Umbilical cord (tissue), 2 donors: ENCODE data around the gene SH3PXD2A. TPM values are rescaled to one million over a fixed set of nuclear protein-coding genes. Genes with fewer than 3 reads are reported as not detected.

ENCODE experiments used
- DNase-seq: peaks from one replicate; pipeline ENCODE4 v3.0.0-alpha.2; 2015; ENCODE audit warnings: low spot score
- total RNA-seq: library from RNA; depleted of rRNA; stranded (reverse); fragments of >200 nt; gene quantifications from one replicate; pipeline ENCODE4 v1.2.3, GENCODE V29; 2014; ENCODE audit warnings: low replicate concordance; ENCODE audit not compliant: insufficient read depth

SH3PXD2A gene
- total RNA-seq, 1 donor from 2014 or later, result 38.3 TPM

DNA sequence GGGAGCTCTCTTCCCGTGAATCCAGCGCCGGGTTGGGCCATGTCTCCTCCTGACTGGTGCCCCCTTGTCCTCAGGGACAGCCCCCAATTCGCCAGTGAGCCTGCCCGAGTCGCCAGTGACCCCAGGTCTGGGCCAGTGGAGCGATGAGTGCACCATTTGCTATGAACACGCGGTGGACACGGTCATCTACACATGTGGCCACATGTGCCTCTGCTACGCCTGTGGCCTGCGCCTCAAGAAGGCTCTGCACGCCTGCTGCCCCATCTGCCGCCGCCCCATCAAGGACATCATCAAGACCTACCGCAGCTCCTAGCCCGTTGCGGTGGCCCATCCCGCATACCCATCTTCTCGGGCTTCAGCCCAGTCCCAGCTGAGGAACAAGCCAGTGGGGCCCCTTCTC lies 265.3 kb downstream of the SH3PXD2A start:
- no peak for DNase-seq

DNA sequence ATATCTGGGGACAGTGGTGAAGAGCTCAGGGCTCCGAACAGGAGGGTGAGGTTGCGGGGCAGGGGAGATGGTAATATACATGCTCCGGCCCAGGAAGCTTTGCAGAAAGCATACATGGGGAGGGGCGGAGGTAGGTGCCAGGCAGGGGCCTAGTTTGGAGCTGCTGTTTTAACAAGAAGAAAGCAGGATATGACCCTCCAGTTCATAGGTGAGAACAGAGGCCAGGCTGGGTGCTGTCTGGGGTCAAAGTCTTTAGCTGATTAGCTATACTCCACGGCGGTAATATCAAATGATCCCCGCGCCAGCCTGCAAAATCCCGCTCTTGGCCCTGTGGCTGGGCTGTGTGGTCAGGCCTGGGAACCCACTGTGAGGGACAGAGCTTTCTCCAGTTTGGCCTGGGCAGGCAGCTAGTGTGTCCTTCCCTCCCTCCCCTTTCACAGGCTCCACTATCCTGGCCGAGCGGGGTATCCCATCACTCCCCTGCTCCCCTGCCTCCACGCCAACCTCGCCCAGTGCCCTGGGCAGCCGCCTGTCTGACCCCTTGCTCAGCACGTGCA lies 266.2 kb downstream of the SH3PXD2A start:
- DNase-seq, result no peak

DNA sequence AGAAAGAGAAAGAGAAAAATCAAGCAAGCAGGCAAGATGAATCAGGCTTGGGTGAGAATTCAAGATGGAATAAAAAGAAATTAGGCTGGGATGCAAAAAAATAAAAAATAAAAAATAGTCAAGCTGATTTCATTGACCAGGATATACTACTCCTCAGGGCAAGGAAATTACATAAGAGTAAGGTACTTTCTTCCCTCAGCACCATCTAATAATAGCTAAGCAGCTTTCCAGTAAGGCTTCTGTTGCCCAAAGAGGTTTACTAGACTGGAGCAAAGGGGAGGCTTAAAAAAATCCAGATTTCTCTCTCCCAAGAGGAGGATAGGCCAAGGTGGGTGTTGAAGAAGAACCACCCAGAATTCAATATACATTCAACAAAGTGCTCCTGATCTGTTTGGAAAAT lies 268.3 kb downstream of the SH3PXD2A start:
- no peak for DNase-seq

DNA sequence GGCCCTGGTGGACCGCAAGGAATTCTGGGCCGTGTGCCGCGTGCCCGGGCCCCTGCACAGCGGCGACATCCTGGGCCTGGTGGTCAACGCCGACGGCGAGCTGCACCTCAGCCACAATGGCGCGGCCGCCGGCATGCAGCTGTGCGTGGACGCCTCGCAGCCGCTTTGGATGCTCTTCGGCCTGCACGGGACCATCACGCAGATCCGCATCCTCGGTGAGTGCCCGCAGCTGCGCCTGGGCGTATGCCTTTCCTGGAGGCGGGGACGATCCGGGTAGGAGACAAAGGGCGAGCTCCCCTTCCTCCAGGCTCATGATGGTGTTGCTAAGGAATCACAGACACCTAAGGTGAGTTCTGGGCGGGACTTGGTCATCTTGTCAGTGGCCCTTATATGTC lies 270.4 kb downstream of the SH3PXD2A start:
- DNase-seq, result no peak

DNA sequence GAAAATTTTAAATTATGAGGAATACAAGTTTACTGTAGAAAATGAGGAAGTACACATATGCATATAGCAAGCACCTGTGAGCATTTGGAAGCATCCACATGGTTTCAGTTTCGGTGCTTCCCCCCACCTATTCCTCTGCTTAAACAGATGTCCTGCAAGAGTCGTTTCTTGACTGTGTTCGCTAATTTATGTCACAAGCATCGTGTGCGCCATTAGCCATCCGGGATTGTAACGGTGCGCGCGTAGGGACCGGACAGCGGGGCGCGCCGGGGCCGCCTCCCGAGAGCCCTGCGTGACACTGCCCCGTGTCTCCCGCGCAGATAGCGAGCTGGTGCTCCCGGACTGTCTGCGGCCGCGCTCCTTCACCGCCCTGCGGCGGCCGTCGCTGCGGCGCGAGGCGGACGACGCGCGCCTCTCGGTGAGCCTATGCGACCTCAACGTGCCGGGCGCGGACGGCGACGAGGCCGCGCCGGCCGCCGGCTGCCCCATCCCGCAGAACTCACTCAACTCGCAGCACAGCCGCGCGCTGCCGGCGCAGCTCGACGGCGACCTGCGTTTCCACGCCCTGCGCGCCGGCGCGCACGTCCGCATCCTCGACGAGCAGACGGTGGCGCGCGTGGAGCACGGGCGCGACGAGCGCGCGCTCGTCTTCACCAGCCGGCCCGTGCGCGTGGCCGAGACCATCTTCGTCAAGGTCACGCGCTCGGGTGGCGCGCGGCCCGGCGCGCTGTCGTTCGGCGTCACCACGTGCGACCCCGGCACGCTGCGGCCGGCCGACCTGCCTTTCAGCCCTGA lies 271.0 kb downstream of the SH3PXD2A start:
- DNase-seq, result no peak

DNA sequence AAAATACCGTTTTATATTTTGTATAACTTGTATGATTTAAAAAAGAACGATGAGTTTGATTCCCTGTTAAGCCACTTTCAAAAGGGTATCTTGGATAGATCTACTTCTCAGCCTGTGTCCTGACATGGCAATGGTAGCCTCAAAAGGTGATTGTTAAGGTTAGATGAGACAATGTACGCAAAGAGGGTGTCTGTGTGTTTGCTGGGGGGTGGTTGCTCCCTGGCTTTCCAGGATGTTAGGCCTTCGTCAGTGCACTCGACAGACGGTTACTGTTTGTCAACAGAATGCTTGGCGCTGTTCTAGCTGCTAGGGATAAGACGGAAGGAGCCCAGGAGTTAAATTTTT lies 271.5 kb downstream of the SH3PXD2A start:
- no peak for DNase-seq

DNA sequence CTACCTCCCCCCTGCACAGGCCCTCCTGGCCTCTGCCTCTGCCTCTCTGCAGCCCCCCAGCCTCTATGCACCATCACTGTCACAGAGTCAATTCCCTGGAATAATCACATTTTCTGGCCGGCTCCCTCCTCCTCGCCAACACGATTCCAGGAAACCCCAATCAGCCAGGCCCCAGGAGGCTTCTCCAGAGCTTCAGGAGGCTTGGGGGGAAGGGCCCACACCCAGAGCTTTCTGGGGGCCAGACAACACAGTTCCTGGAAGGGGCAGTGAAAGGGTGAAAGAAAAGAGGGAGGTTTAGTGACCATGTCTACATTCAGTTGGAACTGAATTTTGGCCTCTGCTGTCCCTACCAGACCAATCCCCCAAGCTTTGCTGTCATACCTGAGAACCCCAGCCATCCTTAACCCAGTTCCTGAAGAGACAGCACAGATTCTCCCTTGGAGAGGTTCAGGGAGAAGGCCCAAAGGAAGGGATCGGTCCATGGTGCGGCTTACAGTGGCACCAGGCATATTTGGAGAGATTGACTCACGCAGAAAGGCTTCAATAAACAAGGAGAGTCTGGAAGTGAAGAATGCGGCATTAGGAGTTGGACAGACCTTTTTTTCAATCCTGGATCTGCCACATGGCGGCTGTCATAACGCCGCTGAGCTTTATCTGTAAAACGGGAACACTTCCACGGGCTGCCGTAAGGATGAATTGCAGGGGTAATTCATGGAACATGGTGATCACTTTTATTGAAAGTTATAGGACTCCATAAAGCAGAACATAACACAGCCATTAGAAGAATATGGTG lies 272.8 kb downstream of the SH3PXD2A start:
- peak; percentile 49 for DNase-seq

DNA sequence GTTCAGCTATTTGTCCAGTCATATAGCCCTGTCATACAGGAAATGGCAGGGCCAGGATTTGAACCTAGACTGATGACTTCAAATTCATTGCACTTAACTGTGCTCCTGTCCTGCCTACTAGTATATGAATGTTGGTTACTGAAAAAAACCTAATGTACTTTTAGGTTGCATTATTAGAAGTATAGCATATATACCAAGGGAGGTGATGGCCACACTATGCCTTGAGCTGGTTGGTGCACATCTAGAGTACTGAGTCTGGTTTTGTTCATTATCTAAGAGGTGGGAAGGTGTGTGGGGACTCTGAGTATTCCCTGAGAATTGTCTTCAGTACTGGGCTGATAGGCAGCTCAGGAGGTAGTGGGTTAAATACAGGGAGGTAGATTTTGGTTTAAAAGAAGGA lies 273.9 kb downstream of the SH3PXD2A start:
- no peak for DNase-seq

DNA sequence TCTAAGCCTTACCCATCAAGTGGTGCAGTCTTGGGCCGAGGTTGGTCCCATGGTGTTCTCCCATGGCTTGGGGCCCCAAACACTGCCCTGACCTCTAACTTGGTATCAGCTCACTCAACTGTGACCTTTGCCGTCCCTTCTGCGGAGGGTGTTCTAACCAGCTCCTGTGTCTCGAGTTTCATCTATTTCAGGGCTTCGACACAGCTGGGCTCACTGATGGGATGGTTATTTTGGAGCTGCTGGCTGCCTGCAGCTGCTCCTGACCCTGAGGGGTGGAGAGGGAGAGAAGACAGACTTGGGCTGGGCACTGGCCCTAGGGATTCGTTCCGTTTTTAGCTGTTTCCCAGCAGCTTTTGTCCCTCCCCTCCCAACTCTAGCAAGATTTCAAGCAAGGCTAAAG lies 274.9 kb downstream of the SH3PXD2A start:
- DNase-seq, result no peak

DNA sequence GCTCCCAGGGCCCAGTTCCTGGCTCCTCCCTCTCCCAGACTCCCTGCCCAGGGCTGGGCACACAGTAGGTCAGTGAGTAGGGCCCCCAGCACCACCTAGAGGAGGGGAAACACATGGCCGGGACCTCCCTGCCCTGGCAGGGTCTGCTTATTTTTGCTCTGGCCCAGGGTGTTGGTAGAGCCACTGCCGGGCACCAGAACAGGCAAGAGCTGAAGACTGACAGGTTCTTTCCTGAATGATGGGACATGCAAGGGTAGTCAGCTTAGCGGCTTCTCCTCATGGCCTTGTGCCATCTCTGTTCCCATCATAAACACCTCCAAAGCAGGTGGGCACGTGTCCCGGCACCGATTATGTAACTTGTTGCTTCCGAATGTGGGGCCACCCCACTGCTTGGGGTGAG lies 275.4 kb downstream of the SH3PXD2A start:
- DNase-seq, result no peak

DNA sequence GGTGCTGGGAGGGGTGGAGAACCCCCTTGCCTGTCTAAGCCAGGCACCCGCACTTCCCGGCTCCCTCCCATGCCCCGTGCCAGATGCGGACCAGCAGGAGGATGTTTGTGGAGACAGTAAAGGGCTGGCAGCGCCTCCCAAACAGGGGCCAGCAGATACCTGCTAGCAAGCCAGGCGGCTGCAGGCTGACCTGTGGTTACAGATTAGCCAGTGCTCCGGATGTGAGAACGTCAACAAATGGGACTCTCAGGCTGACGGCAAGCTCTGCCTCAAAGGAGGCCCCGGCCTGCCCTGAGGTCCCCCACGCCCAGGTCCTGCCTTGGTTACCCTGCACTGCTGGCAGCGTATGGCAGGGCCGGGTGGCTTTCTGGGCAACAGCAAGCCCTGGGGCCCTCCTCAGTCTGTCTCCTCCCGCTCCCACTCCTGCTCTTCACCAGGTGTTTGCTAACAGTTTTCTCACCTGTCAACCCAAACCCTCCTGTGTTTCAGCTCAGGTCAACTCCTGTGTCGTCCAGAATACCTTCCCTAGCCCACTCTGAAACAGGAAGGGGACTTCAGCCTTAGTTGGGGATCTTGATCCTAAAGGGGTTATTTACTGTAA lies 276.5 kb downstream of the SH3PXD2A start:
- DNase-seq, result no peak

DNA sequence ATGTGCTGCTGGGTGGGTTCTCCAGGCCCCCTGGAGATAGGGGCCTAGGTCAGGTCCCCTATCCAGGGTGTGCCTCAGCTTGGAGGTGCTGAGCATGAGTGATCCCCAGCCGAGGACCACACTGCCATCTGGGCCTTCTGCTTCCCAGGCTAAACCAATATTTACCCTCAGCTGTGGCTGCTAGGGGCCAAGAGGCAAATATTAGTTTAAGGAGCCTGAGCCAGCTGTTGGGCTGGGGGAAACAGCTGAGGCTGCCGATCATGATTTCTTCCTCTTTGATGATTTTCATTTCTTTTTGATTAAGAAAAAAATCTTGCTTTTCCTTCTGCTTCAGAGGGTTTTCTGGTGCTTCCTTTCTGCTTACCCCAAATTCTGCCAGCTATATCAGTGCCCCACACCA lies 278.5 kb downstream of the SH3PXD2A start:
- no peak for DNase-seq

DNA sequence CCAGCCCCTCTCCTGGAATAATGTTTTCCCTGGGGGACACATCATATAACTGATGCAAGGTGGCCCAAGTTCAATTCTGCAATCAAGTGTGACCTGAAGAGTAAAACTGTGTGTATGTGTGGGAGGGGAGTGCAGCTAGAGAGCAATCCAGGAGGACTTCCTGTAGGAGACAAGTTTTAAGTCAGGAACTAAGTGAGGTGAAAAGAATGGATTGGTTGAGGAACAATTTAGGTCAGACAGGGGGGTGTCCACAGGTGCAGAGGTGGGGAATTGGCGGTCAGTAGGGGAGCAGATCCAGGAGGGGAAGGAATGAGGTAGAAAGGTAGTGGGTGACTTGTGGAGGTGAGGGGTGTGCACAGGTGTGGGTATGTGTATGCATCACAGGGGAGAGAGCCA lies 279.3 kb downstream of the SH3PXD2A start:
- DNase-seq, result no peak

DNA sequence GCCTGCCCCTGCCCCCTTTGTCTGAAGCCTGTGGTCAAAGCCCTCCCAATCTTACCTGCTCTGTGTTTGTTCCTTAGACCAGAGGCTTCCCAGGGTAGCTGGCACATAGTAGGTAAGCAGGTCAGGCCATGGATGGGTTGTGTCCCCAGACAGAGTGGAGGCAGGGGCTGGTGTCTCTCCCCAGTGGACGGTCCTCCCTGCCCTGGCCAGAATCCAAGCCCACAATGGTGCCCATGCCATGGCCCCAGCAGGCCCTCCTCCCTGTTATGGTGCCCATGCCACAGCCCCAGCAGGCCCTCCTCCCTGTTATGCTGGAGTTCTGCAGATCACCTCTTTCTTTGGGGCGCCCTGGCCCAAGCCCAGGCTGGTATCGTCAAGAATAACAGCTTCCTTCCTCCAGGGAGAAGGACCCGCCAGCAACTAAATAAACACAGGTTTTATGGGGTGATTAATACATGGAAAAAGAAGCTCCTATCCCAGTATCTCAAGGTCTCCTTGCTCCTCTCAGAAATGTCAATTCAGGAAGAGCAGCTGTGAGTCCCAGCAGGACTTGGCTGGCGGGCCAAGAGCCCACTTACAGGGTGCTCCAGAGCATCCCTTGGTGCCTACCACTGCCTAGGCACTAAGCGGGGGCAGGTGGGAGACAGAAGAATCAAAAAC lies 279.8 kb downstream of the SH3PXD2A start:
- DNase-seq, result no peak

DNA sequence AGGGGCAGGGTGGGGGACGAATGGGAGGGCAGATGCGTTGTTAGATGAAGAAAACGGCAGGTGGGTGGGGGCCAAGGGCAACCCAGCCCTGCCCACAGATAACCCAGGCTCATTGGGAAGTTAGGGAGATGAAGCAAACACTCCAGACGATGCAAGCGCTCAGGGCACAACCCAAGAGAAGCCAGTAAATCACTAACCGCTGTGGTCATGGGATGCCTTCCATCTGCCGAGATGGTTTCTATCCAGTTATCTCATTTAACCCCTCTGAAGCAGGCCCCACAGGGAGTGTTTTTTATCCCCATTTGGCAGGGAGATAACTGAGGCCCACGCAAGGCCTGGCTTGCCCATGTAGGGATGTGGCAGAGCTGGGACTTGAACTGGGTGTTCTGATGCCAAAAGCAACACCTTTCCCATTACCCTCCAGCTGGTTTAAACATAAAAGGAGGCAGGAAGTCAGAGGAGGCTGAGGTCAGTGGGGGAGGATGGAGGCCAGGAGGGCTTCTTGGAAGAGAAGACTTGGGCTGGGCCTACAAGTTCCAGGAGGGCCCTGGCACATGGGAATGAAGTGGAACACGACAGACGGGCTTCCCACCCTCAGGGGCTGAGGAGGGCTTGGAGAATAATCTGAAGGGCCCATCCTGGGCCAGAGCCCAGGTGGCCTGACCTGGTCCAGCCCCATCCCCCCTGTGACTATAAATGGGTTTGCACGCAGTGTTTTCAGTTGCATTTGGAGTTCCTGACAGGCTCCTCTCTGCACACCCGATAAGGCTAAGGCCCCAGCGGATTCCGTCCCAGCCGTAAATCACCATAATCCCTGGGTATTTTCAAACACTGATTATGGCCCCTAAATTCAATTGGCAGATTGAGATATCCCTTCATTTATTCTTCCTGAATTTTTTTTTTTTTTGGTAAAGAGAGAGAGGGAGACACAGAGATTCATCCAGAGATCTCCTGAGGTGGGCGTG lies 281.0 kb downstream of the SH3PXD2A start:
- peak; percentile 80 for DNase-seq

DNA sequence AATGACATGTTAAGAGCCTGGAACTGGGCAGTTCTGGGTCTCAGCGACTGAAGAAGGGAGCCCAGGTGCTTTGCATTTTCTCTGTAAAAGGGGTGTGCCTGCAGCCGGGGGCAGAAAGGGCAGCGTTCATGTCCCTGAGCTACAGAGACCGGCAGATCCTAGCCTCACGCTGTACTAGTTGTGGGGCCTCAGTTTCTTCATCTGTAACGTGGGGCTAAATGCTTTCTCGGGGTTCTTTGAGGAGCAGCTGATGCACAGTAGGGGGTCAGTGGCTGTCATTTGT lies 282.2 kb downstream of the SH3PXD2A start:
- DNase-seq, result no peak

DNA sequence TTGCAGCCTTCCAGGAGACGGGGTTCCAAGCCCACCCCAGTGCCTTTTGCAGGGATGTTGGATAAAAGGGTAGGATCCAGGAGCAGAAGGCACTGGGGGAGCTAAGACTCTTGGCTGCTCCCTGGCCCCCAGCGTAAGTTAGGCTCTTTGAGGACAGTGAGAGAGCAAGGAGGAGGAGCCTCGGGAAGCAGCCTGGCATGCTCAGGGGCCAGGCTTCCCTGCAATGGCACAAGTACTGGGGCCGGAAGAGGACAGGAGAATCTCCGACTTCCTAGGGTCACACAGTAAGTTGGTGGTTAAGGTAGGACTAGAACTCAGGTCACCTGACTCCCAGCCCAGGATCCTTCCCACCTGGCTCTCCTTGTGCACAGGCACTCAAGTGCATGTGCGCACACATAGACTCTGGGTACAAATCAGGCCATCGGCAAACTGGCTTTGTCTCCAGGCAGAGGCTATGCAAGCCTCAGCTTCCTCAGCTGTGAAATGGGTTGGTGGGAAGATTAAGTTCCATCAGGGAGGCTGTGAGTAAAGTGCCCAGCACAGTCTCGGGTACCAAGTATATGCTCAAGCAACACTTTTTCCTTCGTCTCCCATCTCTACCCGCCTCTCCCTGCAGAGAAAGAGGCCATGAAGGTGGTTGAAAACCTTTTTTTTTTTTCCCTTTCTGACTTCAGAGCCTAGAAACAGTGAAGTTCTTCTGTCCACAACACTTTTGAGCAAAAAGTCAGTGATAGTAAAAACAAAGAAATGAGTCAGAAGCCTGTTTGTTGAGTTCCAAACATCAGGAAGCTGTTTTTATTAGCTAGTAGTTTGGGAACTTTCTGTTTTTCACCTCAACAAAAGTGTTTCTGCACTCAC lies 282.8 kb downstream of the SH3PXD2A start:
- DNase-seq, result no peak

DNA sequence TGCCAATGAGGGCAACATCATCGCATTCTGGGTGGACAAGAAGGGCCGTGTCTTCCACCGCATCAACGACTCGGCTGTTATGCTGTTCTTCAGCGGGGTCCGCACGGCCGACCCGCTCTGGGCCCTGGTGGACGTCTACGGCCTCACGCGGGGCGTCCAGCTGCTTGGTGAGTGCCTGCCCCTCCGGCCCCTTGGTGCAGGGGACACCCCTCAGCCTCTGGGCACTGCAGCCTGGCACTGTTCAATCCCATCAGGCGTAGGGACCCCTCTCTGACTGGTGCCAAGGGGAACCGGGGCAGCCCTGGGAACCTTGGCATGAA lies 283.8 kb downstream of the SH3PXD2A start:
- no peak for DNase-seq

DNA sequence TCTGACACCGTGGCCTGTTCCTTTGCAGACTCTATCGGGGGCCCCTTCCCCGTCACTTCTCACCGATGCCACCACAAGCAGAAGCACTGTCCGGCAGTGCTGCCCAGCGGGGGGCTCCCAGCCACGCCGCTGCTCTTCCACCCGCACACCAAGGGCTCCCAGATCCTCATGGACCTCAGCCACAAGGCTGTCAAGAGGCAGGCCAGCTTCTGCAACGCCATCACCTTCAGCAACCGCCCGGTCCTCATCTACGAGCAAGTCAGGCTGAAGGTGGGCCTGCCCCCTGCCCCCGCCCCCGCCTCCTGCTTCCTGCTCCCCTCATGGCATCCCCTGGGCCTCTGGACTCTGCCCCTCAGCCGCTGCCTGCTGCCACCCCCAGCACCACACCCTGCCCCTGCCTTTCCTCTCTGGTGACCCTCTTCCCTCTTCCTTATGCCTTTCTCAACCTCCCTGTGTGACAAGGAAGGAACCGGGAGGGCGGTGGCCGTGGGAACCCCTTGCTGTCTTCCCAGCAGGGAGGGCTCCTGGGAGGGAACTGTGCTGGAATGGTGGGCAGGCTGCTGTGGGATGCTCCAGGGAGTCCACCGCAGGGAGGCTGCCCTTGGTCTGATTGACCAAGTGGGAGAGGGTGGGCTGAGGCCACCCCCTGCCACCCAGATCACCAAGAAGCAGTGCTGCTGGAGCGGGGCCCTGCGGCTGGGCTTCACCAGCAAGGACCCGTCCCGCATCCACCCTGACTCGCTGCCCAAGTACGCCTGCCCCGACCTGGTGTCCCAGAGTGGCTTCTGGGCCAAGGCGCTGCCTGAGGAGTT lies 284.3 kb downstream of the SH3PXD2A start:
- DNase-seq, result no peak
